Mucosa of gallbladder (tissue), 1 donor: Measurements from ENCODE around the gene KCNS3. TPM values are rescaled to one million over a fixed set of nuclear protein-coding genes. Genes with fewer than 3 reads are reported as not detected.

ENCODE experiments used
- total RNA-seq: library from RNA; stranded (reverse); gene quantifications from one replicate; pipeline ENCODE4 v1.2.1, GENCODE V29; 2021
- donor health status: DM: no; HTN: no; CAD: no.

The KCNS3 gene
- total RNA-seq, 1 donor from 2014 or later, result 6.5 TPM

Other genes with a start within 250 kb of the KCNS3 start
- gene SMC6, start 124.9 kb upstream of the KCNS3 start, total RNA-seq, result 13.9 TPM
- gene GEN1, start 124.5 kb upstream of the KCNS3 start, total RNA-seq, result 8.6 TPM
- gene MSGN1, start 62.2 kb upstream of the KCNS3 start, total RNA-seq, result not detected